Vagina (tissue), 2 donors: Measurements from ENCODE around the gene GRIFIN.

Experiments used
- POLR2A ChIP-seq, 2 donors: fragments of 450-650 bp; IDR thresholded peaks; one replicate each; pipeline ENCODE4 v1.6.1; 2017; ENCODE audit warnings: antibody characterized with exemption in 2 of 2, mild to moderate bottlenecking in 2 of 2, moderate library complexity in 2 of 2
- POLR2AphosphoS5 ChIP-seq, 2 donors: sonication (generic); formaldehyde crosslinking; IDR thresholded peaks; one replicate each; pipeline ENCODE4 v1.9.0; 2017; ENCODE audit warnings: antibody characterized with exemption in 2 of 2, mild to moderate bottlenecking in 2 of 2, low read depth in 1 of 2; ENCODE audit not compliant: insufficient read depth in 1 of 2
- TF ChIP-seq, protein P1 (sequence below), 3 experiments: fragments of 450-650 bp in 2 of 3; fragments of 200-600 bp in 1 of 3; sonication (generic) in 1 of 3; IDR thresholded peaks; one replicate each; pipeline ENCODE4 v1.5.1; 2017 to 2019; ENCODE audit warnings: antibody characterized with exemption in 3 of 3, mild to moderate bottlenecking in 2 of 3, moderate library complexity in 2 of 3

GRCh38 chr7:2462731-2463130, 13.5 kb downstream of the GRIFIN start:
- TF ChIP-seq, protein P1, sequence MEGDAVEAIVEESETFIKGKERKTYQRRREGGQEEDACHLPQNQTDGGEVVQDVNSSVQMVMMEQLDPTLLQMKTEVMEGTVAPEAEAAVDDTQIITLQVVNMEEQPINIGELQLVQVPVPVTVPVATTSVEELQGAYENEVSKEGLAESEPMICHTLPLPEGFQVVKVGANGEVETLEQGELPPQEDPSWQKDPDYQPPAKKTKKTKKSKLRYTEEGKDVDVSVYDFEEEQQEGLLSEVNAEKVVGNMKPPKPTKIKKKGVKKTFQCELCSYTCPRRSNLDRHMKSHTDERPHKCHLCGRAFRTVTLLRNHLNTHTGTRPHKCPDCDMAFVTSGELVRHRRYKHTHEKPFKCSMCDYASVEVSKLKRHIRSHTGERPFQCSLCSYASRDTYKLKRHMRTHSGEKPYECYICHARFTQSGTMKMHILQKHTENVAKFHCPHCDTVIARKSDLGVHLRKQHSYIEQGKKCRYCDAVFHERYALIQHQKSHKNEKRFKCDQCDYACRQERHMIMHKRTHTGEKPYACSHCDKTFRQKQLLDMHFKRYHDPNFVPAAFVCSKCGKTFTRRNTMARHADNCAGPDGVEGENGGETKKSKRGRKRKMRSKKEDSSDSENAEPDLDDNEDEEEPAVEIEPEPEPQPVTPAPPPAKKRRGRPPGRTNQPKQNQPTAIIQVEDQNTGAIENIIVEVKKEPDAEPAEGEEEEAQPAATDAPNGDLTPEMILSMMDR (IDR thresholded peaks at IDR 0.05), result no peak
- TF ChIP-seq POLR2AphosphoS5 (IDR thresholded peaks at IDR 0.05; ENCODE audit: insufficient read depth in 1 of 2, low read depth in 1 of 2) (no peak), POLR2A (IDR thresholded peaks at IDR 0.05) (no peak)
